Endothelial cell of umbilical vein (primary cell): Measurements from ENCODE around the gene NMNAT1. TPM values are rescaled to one million over a fixed set of nuclear protein-coding genes. Genes with fewer than 3 reads are reported as not detected.

ENCODE experiments used
- BruUV-seq: library from RNA; stranded (reverse); fragments of 400-500 nt; replicated peaks from 2 replicates; lab custom pipeline; 2021; lab: Mats Ljungman, UMichigan
- CTCF ChIA-PET: fragments of 300-600, 350-600 bp; sonication (Branson Sonifier 250); formaldehyde crosslinking; loops from one replicate; lab custom pipeline; 2021; ENCODE audit warnings: antibody characterized with exemption, inconsistent platforms; lab: Charles Lee
- POLR2A ChIA-PET: fragments of 300-600, 350-600 bp; sonication (Branson Sonifier 250); formaldehyde crosslinking; loops from one replicate; lab custom pipeline; 2021; ENCODE audit warnings: antibody characterized with exemption, inconsistent platforms; lab: Charles Lee
- DNase-seq: peaks from one replicate; pipeline ENCODE4 v3.0.0-alpha.2; 2011; ENCODE audit warnings: low read depth, low spot score
- FAIRE-seq: peaks from 2 replicates; lab custom pipeline; 2011; peaks lifted over from hg19 to GRCh38; lab: Jason Lieb, UNC
- H2AFZ ChIP-seq: 2 replicates; pipeline ENCODE4 v1.6.0; 2012; ENCODE audit warnings: low read depth, low read length, control low read depth, inconsistent platforms
- H3K27ac ChIP-seq: 2 replicates; pipeline ENCODE4 v1.5.1; 2011; ENCODE audit warnings: low read depth, mild to moderate bottlenecking, control low read depth, low read length, moderate library complexity; ENCODE audit not compliant: insufficient read depth
- H3K27me3 ChIP-seq, 2 experiments: 2 replicates each; pipeline versions ENCODE4 v1.6.0 to v1.6.1; 2011; ENCODE audit warnings: low read length in 2 of 2, mixed read lengths in 1 of 2; ENCODE audit not compliant: control insufficient read depth in 2 of 2, insufficient read depth in 2 of 2
- H3K36me3 ChIP-seq, 2 experiments: 2 replicates in 1 of 2; 3 replicates in 1 of 2; pipeline ENCODE4 v1.5.1; 2011; ENCODE audit warnings: low read length in 2 of 2, mild to moderate bottlenecking in 1 of 2, moderate library complexity in 1 of 2; ENCODE audit not compliant: control insufficient read depth in 2 of 2, insufficient read depth in 2 of 2; ENCODE audit errors: extremely low read depth in 1 of 2
- H3K4me1 ChIP-seq: 3 replicates; pipeline ENCODE4 v1.5.1; 2011; ENCODE audit warnings: mild to moderate bottlenecking, low read length; ENCODE audit not compliant: control insufficient read depth, insufficient read depth; ENCODE audit errors: extremely low read depth
- H3K4me2 ChIP-seq: 2 replicates; pipeline ENCODE4 v1.6.1; 2011; ENCODE audit warnings: low read length, control low read depth, mixed read lengths; ENCODE audit not compliant: insufficient read depth
- H3K4me3 ChIP-seq, 3 experiments: fragments of 200-600 bp in 1 of 3; sonication (generic), shearing (Covaris generic) in 1 of 3; replicated peaks in 1 of 3; 2 replicates each; pipeline ENCODE4 v1.5.1; 2011 to 2016; ENCODE audit warnings: control low read depth in 3 of 3, low read length in 3 of 3, mild to moderate bottlenecking in 2 of 3, inconsistent platforms in 1 of 3, low read depth in 1 of 3, moderate library complexity in 1 of 3; ENCODE audit not compliant: insufficient read depth in 1 of 3
- H3K79me2 ChIP-seq: 2 replicates; pipeline ENCODE4 v1.6.0; 2012; ENCODE audit warnings: low read length, inconsistent platforms; ENCODE audit not compliant: control insufficient read depth, insufficient read depth
- H3K9ac ChIP-seq: replicated peaks from 2 replicates; pipeline ENCODE3; 2011; ENCODE audit warnings: low read length, control low read depth; ENCODE audit not compliant: insufficient read depth; ENCODE audit errors: extremely low read depth
- H3K9me1 ChIP-seq: replicated peaks from 3 replicates; pipeline ENCODE4 v1.6.0; 2011; ENCODE audit warnings: mild to moderate bottlenecking, low read length; ENCODE audit not compliant: control insufficient read depth, insufficient read depth; ENCODE audit errors: extremely low read depth
- H3K9me3 ChIP-seq: replicated peaks from 2 replicates; pipeline ENCODE4 v1.5.1; 2012; ENCODE audit warnings: low read length, inconsistent platforms; ENCODE audit not compliant: control insufficient read depth, insufficient read depth
- H4K20me1 ChIP-seq: replicated peaks from 2 replicates; pipeline ENCODE3; 2011; ENCODE audit warnings: mild to moderate bottlenecking, low read length; ENCODE audit not compliant: control insufficient read depth, insufficient read depth; ENCODE audit errors: extremely low read depth
- EZH2 ChIP-seq: IDR thresholded peaks from 2 replicates; pipeline ENCODE4 v1.6.1; 2012; ENCODE audit warnings: borderline replicate concordance, low read depth, mild to moderate bottlenecking, moderate library complexity, low read length, inconsistent platforms; ENCODE audit not compliant: severe bottlenecking
- POLR2A ChIP-seq: IDR thresholded peaks from 2 replicates; pipeline ENCODE4 v1.6.1; 2012; ENCODE audit warnings: low read depth, mild to moderate bottlenecking, control low read depth, low read length
- dilution Hi-C: fragments of 300-500 bp; cut with MboI; formaldehyde crosslinking; loops from one replicate; pipeline ENCODE4 v1.15.0; 2019; ENCODE audit warnings: low sequenced_read_pairs; ENCODE audit not compliant: extremely low pct_ligation_motif_present
- intact Hi-C: fragments of 100-400 bp; cut with micrococcal nuclease; formaldehyde crosslinking; loops from one replicate; pipeline ENCODE4 v1.10.0; 2022
- microRNA-seq: library from miRNA; unstranded; fragments of <30 nt; microRNA quantifications from one replicate; pipeline ENCODE4 v1.2.0, GENCODE V29; 2021; ENCODE audit warnings: borderline number of aligned reads, borderline replicate concordance
- polyA plus RNA-seq, 4 experiments: library from polyadenylated mRNA; depleted of rRNA in 3 of 4; stranded (reverse) in 3 of 4; unstranded in 1 of 4; fragments of >200 nt; gene quantifications; 2 replicates each; pipeline versions ENCODE4 v1.2.1 to v1.2.3, GENCODE V29; 2011 to 2012; ENCODE audit warnings: missing spikeins in 1 of 4
- small RNA-seq: library from RNA; depleted of rRNA; stranded (forward); fragments of <200 nt; gene quantifications from one replicate; pipeline ENCODE3, GENCODE V24; 2012; ENCODE audit warnings: low replicate concordance, low read depth; ENCODE audit not compliant: insufficient read depth, insufficient read length
- total RNA-seq: library from RNA; stranded (reverse); gene quantifications from 2 replicates; pipeline ENCODE4 v1.2.3, GENCODE V29; 2021

NMNAT1 gene
- total and polyA plus RNA-seq, 2 donors (not counting 3 experiments of a cell fraction or from before 2014, with no cell fraction given), result 4.8 to 9.8 TPM

- DNase-seq, result no peak
- Histone ChIP-seq H3K9me3 (no peaks in the 10 kb centered on the region), H3K4me2 (peak overlapping the region; percentile 96), H3K36me3 (peaks cover 0 to 2% of the 10 kb centered on the region in 2 experiments), H3K9ac (peak overlapping the region; percentile 92), H2AFZ (peak overlapping the region; percentile 90), H3K79me2 (peaks cover 29% of the 10 kb centered on the region), H4K20me1 (no peaks in the 10 kb centered on the region), H3K9me1 (no peaks in the 10 kb centered on the region), H3K27me3 (no peaks in the 10 kb centered on the region), H3K4me3 (peak overlapping the region; percentile 55 to 85 (median 72)), H3K4me1 (peaks cover 14% of the 10 kb centered on the region), H3K27ac (peak overlapping the region; percentile 74)
- intact Hi-C loops (loop anchor here (1.0 to 5.0 kb wide), 6 partner anchors 13 to 395 kb away; partner anchors contain the start of gene KIF1B), dilution Hi-C loops (no loop called here)
- FAIRE-seq, result peak; percentile 52
- BruUV-seq, result no TSS peak
- TF ChIP-seq POLR2A (peak; percentile 17), EZH2 (no peak)
- ChIA-PET POLR2A (interaction anchor here (1.0 kb wide), 1 partner anchor 90 kb away, joined by 3 read pairs; the partner anchor contains the start of genes LZIC and NMNAT1), CTCF (interaction anchor here (0.7 to 3.4 kb wide), 10 partner anchors 13 to 306 kb away, joined by 3 to 36 read pairs (median 3); partner anchors contain the start of genes LZIC and NMNAT1)
Measured at GRCh38 chr1:10033359-10033845, 90.1 kb downstream of the NMNAT1 start.

Small RNA genes lying within 50 kb of the gene (microRNA-seq; reads per million reads assigned to microRNA genes)
- gene MIR5697, result not detected

Small RNA genes lying within 50 kb of the gene (small RNA-seq; reads per million reads assigned to genes)
- gene MIR5697, result not detected

Other genes with a start within 250 kb of the NMNAT1 start
- gene CLSTN1, start 119.5 kb upstream of the NMNAT1 start, total RNA-seq, result 130 and 132 TPM in 2 replicates
- gene CLSTN1, start 119.5 kb upstream of the NMNAT1 start, polyA plus RNA-seq, result 44.6 and 49.1 TPM in 2 replicates
- gene CTNNBIP1, start 33.2 kb upstream of the NMNAT1 start, total RNA-seq, result 31.7 and 37.2 TPM in 2 replicates
- gene CTNNBIP1, start 33.2 kb upstream of the NMNAT1 start, polyA plus RNA-seq, result 23.1 and 26.6 TPM in 2 replicates
- gene LZIC, start 84 bp upstream of the NMNAT1 start, total RNA-seq, result 22.7 and 23.4 TPM in 2 replicates
- 2.9 and 3.7 TPM in 2 replicates for gene LZIC, start 84 bp upstream of the NMNAT1 start, polyA plus RNA-seq
- gene RBP7, start 53.8 kb downstream of the NMNAT1 start, total RNA-seq, result not detected in 2 replicates
- not detected in 2 replicates for gene RBP7, start 53.8 kb downstream of the NMNAT1 start, polyA plus RNA-seq
- gene UBE4B, start 89.5 kb downstream of the NMNAT1 start, total RNA-seq, result 54.5 and 56.7 TPM in 2 replicates
- gene UBE4B, start 89.5 kb downstream of the NMNAT1 start, polyA plus RNA-seq, result 13.3 and 17.8 TPM in 2 replicates